GM10248 (cell line): ENCODE results near the gene RDH16.

Experiments
- CTCF ChIA-PET: fragments of 300-600 bp; sonication (Branson Sonifier 250); formaldehyde crosslinking; extraction: SDS; loops from one replicate; lab custom pipeline; 2021; ENCODE audit warnings: antibody characterized with exemption; lab: Yijun Ruan, JAX
- POLR2A ChIA-PET: fragments of 350-650 bp; sonication (Branson Sonifier 250); formaldehyde crosslinking; extraction: SDS; loops from one replicate; lab custom pipeline; 2020; ENCODE audit warnings: antibody characterized with exemption; lab: Yijun Ruan, JAX
- DNase-seq: peaks from one replicate; pipeline ENCODE4 v3.0.0; 2012; ENCODE audit errors: extremely low spot score
- CTCF ChIP-seq: IDR thresholded peaks from 2 replicates; pipeline ENCODE4 v1.5.1; 2012; ENCODE audit warnings: mild to moderate bottlenecking, low read depth; ENCODE audit errors: extremely low read depth, missing control alignments, control extremely low read depth

Gene RDH16

GRCh38 chr12:57001448-57001906 lies 44.1 kb upstream of the RDH16 start:
- TF ChIP-seq CTCF: peak; percentile 83
- ChIA-PET POLR2A (interaction anchor here (0.6 kb wide), 1 partner anchor 396 kb away, joined by 5 read pairs; no protein-coding TSS in a partner anchor), CTCF (interaction anchor here (0.7 to 12.0 kb wide), 37 partner anchors 9 to 488 kb away, joined by 3 to 148 read pairs (median 5); partner anchors contain the start of genes HSD17B6, MYO1A, NEMP1 and STAT6)
- DNase-seq: peak; percentile 68

GRCh38 chr12:57000393-57000792 lies 43.0 kb upstream of the RDH16 start:
- ChIA-PET CTCF (interaction anchor here (1.2 to 12.0 kb wide), 10 partner anchors 11 to 240 kb away, joined by 3 to 148 read pairs (median 28); partner anchors contain the start of genes HSD17B6, MYO1A, NEMP1 and STAT6), POLR2A (no interaction called here)
- DNase-seq: no peak
- TF ChIP-seq CTCF: no peak

GRCh38 chr12:56999456-56999855 lies 42.0 kb upstream of the RDH16 start:
- no peak for TF ChIP-seq CTCF
- POLR2A ChIA-PET: no interaction called here
- no peak for DNase-seq
- CTCF ChIA-PET: interaction anchor here (1.5 to 12.0 kb wide), 7 partner anchors 12 to 239 kb away, joined by 8 to 148 read pairs (median 47); partner anchors contain the start of genes HSD17B6, STAT6 and TAC3

- ChIA-PET POLR2A (interaction anchor here (0.7 kb wide), 1 partner anchor 19 kb away, joined by 5 read pairs; no protein-coding TSS in a partner anchor), CTCF (interaction anchor here (1.5 to 12.0 kb wide), 5 partner anchors 11 to 239 kb away, joined by 8 to 148 read pairs (median 47); partner anchors contain the start of genes HSD17B6 and STAT6)
- peak; percentile 80 for DNase-seq
- no peak for TF ChIP-seq CTCF
Observed at GRCh38 chr12:56998981-56999380, 41.6 kb upstream of the RDH16 start.

GRCh38 chr12:56998316-56998715 lies 40.9 kb upstream of the RDH16 start:
- POLR2A ChIA-PET: interaction anchor here (0.7 kb wide), 1 partner anchor 20 kb away, joined by 5 read pairs; no protein-coding TSS in a partner anchor
- no peak for TF ChIP-seq CTCF
- DNase-seq: no peak
- CTCF ChIA-PET: interaction anchor here (1.5 to 12.0 kb wide), 5 partner anchors 11 to 238 kb away, joined by 8 to 148 read pairs (median 47); partner anchors contain the start of genes HSD17B6 and STAT6

GRCh38 chr12:56996793-56997545 lies 39.6 kb upstream of the RDH16 start:
- DNase-seq: no peak
- CTCF ChIA-PET: interaction anchor here (0.9 to 12.0 kb wide), 8 partner anchors 8 to 237 kb away, joined by 3 to 148 read pairs (median 10); partner anchors contain the start of genes HSD17B6 and STAT6
- TF ChIP-seq CTCF: no peak
- POLR2A ChIA-PET: no interaction called here
